Neuron (in vitro differentiated cells): ENCODE results near the gene WDR91.
"Not testable (repeated sequence)": the region's sequence is repeated elsewhere in the genome, so short reads cannot be mapped to it uniquely, and the experiment has no call there.

Experiments used
- H2AFZ ChIP-seq: one replicate; pipeline ENCODE4 v1.6.1; 2013; ENCODE audit warnings: low read depth, mild to moderate bottlenecking, inconsistent platforms, low read length, moderate library complexity
- H3K27me3 ChIP-seq: one replicate; pipeline ENCODE4 v1.6.1; 2013; ENCODE audit warnings: low read length; ENCODE audit not compliant: insufficient read depth
- H3K36me3 ChIP-seq: one replicate; pipeline ENCODE4 v1.6.1; 2013; ENCODE audit warnings: low read length; ENCODE audit not compliant: insufficient read depth
- H3K4me1 ChIP-seq: one replicate; pipeline ENCODE4 v1.6.1; 2013; ENCODE audit warnings: low read length; ENCODE audit not compliant: insufficient read depth
- H3K4me3 ChIP-seq: 2 replicates; pipeline ENCODE4 v1.5.1; 2013; ENCODE audit warnings: mild to moderate bottlenecking, low read length, moderate library complexity
- H3K9me3 ChIP-seq: one replicate; pipeline ENCODE4 v1.6.1; 2013; ENCODE audit warnings: low read length

The WDR91 gene

DNA sequence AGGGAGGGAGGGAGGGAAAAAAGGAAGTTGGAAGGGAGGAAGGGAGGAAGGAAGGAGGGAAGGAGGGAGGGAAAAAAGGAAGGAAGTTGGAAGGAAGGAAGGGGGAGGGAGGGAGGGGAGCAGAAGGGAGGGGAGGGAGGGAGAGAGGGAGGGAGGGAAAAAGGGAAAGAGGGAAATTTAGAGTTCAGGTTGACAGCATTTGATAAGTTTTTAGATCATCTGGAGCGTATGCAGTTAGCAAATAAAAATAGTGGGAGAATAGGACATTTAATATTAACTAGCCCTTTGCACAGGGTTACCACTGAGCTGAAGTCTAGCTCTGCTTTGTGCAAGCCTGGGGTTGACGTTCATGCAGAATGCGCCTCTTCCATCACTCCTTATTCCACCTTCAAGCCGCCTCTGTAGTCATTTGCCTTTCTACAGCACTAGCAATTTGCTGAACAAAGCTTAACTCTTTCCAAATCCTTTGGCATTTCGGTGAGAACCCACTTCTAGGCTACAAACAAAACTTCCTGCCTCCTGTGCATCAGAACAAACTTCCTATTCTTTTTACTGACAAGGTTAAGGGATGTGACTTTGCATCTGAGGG is 30.9 kb upstream of the WDR91 start:
- no peaks in the 10 kb centered on the region for H3K36me3 ChIP-seq
- peaks cover 4% of the 10 kb centered on the region for H3K27me3 ChIP-seq
- no peak overlapping the region for H2AFZ ChIP-seq
- no peak overlapping the region for H3K4me3 ChIP-seq
- H3K4me1 ChIP-seq = no peaks in the 10 kb centered on the region
- H3K9me3 ChIP-seq = no peaks in the 10 kb centered on the region

- Histone ChIP-seq H3K27me3 (peaks cover 4% of the 10 kb centered on the region), H2AFZ (no peak overlapping the region), H3K4me1 (no peaks in the 10 kb centered on the region), H3K36me3 (no peaks in the 10 kb centered on the region), H3K4me3 (no peak overlapping the region), H3K9me3 (no peaks in the 10 kb centered on the region)
These were observed 29.1 kb upstream of the WDR91 start for GRCh38 chr7:135240441-135240840.

DNA sequence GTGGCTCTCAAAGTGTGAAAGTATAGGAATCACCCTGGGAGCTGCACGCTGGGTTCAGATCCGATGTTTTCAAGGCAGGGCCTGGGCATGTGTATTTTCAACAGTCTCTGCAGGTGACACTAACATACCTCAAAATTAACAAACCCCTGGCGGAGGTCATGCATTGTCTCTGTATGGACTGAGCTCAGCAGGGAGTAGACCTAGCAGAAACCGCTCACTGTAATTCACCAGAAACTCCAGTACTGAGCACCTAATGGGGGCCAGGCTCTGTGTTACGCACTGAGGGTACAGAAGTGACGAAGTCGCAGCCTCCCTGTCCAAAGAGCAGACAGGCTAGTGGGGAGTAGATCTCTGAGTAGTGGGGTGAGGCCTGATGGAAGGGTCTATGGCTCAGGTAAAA is 27.9 kb upstream of the WDR91 start:
- Histone ChIP-seq H2AFZ (no peak overlapping the region), H3K9me3 (no peaks in the 10 kb centered on the region), H3K27me3 (peaks cover 4% of the 10 kb centered on the region), H3K4me1 (no peaks in the 10 kb centered on the region), H3K36me3 (no peaks in the 10 kb centered on the region), H3K4me3 (no peak overlapping the region)

- Histone ChIP-seq H3K27me3 (peaks cover 4% of the 10 kb centered on the region), H3K36me3 (no peaks in the 10 kb centered on the region), H3K4me1 (no peaks in the 10 kb centered on the region), H3K4me3 (no peak overlapping the region), H3K9me3 (no peaks in the 10 kb centered on the region), H2AFZ (no peak overlapping the region)
These were observed 26.9 kb upstream of the WDR91 start for GRCh38 chr7:135238112-135238744.

DNA sequence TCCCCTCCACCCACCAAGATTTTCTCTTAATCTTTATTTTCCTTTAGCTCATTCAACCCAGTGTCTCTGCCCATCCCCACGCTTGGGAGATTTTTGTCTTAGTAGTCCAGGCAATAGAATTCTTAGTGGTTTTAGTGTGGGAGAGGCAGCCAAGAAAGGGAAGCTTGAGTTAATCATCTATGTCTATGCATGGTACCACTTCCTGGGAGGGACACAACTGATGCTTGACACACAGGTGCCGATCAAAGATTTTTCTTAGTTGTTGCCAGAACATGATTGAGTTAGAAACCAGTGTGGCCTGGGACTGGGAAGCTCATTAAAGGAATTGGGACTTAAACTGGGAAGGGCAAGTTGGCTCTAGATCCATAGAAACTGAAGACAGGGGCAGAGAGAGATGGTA is 25.4 kb upstream of the WDR91 start:
- H3K4me1 ChIP-seq = no peaks in the 10 kb centered on the region
- no peak overlapping the region for H2AFZ ChIP-seq
- H3K27me3 ChIP-seq = peaks cover 4% of the 10 kb centered on the region
- H3K9me3 ChIP-seq = no peaks in the 10 kb centered on the region
- H3K36me3 ChIP-seq = no peaks in the 10 kb centered on the region
- no peak overlapping the region for H3K4me3 ChIP-seq

DNA sequence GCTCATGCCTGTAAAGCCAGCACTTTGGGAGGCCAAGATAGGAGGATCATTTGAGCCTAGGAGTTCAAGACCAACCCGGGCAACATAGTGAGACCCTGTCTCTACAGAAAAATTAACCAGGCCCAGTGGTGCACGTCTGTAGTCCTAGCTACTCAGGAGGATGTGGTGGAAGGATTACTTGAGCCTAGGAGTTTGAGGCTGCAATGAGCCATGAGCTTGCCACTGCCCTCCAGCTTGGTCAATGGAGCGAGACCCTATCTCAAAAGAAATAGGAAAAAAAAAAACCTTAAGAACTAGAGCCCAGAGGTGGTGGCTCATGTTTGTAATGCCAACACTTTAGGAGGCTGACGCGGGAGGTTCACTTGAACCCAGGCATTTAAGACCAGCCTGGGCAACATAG is 24.5 kb upstream of the WDR91 start:
- no peaks in the 10 kb centered on the region for H3K36me3 ChIP-seq
- no peak overlapping the region for H2AFZ ChIP-seq
- peaks cover 4% of the 10 kb centered on the region for H3K27me3 ChIP-seq
- no peaks in the 10 kb centered on the region for H3K4me1 ChIP-seq
- no peak overlapping the region for H3K4me3 ChIP-seq
- H3K9me3 ChIP-seq = no peaks in the 10 kb centered on the region

DNA sequence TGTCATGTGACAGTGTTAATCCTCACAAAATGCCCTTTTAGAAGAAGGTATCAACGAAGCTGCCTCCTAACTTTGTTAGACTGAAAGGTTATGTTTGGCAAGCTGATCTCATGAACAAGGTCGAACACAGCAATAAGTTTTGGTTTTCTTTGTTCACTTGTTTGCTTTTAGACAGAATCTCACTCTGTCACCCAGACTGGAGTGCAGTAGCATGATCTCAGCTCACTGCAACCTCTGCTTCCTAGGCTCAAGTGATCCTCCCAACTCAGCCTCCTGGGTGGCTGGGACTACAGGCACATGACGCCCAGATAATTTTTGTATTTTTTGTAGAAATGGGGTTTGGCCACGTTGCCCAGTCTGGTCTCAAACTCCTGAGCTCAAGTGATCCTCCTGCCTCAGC is 23.4 kb upstream of the WDR91 start:
- no peak overlapping the region for H3K4me3 ChIP-seq
- H3K4me1 ChIP-seq = no peaks in the 10 kb centered on the region
- no peak overlapping the region for H2AFZ ChIP-seq
- no peaks in the 10 kb centered on the region for H3K36me3 ChIP-seq
- no peaks in the 10 kb centered on the region for H3K9me3 ChIP-seq
- peaks cover 4% of the 10 kb centered on the region for H3K27me3 ChIP-seq

GRCh38 chr7:135234095-135234494 is 22.8 kb upstream of the WDR91 start:
- not testable (repeated sequence) for H3K27me3 ChIP-seq, H2AFZ ChIP-seq, H3K9me3 ChIP-seq, H3K36me3 ChIP-seq, H3K4me3 ChIP-seq, H3K4me1 ChIP-seq

DNA sequence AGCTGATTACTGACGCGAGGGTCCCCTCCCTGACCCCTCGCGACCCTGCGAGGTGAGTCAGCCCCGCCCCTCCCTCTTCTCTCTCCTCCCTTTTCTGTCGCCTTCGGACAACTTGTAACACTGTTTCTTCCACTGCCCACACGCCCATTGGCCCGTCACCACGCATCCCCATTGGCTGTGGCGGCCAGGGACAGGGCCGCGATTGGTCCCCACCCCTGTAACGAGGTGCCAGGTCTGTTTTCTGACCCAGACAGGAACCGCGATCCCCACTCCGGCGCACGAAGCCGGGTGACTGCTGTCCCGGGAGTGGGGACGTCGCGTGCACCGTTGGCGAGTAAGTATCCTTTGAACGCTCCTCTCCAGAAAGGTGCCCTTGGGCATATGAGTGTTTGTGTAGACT is 22.2 kb upstream of the WDR91 start, which contains the start of gene STRA8:
Gene STRA8 (plus strand): TSS at position 269 of the 400 bp plus-strand sequence. CDS start 6,687 bp downstream, outside the sequence.
- no peak within 1 kb of the TSS for H3K4me3 ChIP-seq
- no peak within 1 kb of the TSS for H2AFZ ChIP-seq
- no peaks in the 10 kb centered on the region for H3K4me1 ChIP-seq
- no peaks in the 10 kb centered on the region for H3K27me3 ChIP-seq
- H3K36me3 ChIP-seq = no peaks in the 10 kb centered on the region
- H3K9me3 ChIP-seq = no peaks in the 10 kb centered on the region

- Histone ChIP-seq H3K4me1 (no peaks in the 10 kb centered on the region), H3K27me3 (no peaks in the 10 kb centered on the region), H3K4me3 (no peak overlapping the region), H3K36me3 (no peaks in the 10 kb centered on the region), H3K9me3 (no peaks in the 10 kb centered on the region), H2AFZ (no peak overlapping the region)
These were observed 21.4 kb upstream of the WDR91 start for GRCh38 chr7:135232720-135233119.

DNA sequence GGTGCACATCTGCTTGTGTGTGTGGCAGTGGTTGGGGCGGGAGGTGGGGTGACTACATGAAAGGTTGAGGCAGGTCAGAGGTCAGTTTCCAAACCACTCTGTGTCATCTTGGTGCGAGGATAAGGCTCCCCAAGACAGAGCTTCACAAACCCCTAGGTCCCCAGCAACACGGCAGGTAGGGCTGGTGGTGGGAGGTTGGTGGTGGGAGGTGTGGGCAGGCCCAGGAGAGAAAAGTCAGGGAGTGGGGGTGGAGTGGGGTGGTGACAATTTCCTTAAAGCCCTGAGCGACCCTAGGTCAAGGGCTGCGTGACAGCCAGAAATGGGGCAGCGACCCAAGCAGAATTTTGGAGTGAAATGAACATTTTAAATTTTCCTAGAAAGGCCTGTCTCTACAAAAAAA is 20.8 kb upstream of the WDR91 start:
- Histone ChIP-seq H3K27me3 (no peaks in the 10 kb centered on the region), H3K4me3 (no peak overlapping the region), H3K4me1 (no peaks in the 10 kb centered on the region), H3K36me3 (no peaks in the 10 kb centered on the region), H2AFZ (no peak overlapping the region), H3K9me3 (no peaks in the 10 kb centered on the region)

- no peak overlapping the region for H3K4me3 ChIP-seq
- H3K36me3 ChIP-seq = no peaks in the 10 kb centered on the region
- H3K9me3 ChIP-seq = no peaks in the 10 kb centered on the region
- no peaks in the 10 kb centered on the region for H3K27me3 ChIP-seq
- H3K4me1 ChIP-seq = no peaks in the 10 kb centered on the region
- H2AFZ ChIP-seq = no peak overlapping the region
These were observed 20.4 kb upstream of the WDR91 start for GRCh38 chr7:135231686-135232085.

- Histone ChIP-seq H3K4me1 (no peaks in the 10 kb centered on the region), H3K36me3 (no peaks in the 10 kb centered on the region), H3K27me3 (peaks cover 2% of the 10 kb centered on the region), H3K4me3 (no peak overlapping the region), H2AFZ (no peak overlapping the region), H3K9me3 (no peaks in the 10 kb centered on the region)
These were observed 12.7 kb upstream of the WDR91 start for GRCh38 chr7:135224027-135224426.
